NCI-H2171 treated with DMSO at 0.1 percent for 48 hours (cell line): ENCODE data around the gene GRIFIN.
A peak's percentile ranks its signal among the peaks of the same experiment; 100 is the strongest.

Experiments
- DNase-seq: peaks from one replicate; lab custom pipeline; 2025; lab: John Stamatoyannopoulos, UW

GRIFIN gene

GRCh38 chr7:2476298-2476697 lies at the start of gene GRIFIN:
GRIFIN (minus strand) TSS chr7:2476398; CDS start chr7:2476383, 15 bp downstream.
- DNase-seq, result peak; percentile 36

GRCh38 chr7:2524808-2525657 lies 48.8 kb upstream of the GRIFIN start:
- DNase-seq, result no peak

GRCh38 chr7:2523941-2524807 lies 48.0 kb upstream of the GRIFIN start:
- DNase-seq, result peak; percentile 91

- peak; percentile 73 for DNase-seq
These were observed 47.3 kb upstream of the GRIFIN start for GRCh38 chr7:2523461-2523936.

GRCh38 chr7:2522780-2523433 lies 46.7 kb upstream of the GRIFIN start:
- peak; percentile 68 for DNase-seq

GRCh38 chr7:2521952-2522591 lies 45.9 kb upstream of the GRIFIN start:
- DNase-seq, result no peak

- DNase-seq, result no peak
These were observed 45.1 kb upstream of the GRIFIN start for GRCh38 chr7:2521341-2521745.

GRCh38 chr7:2520761-2521290 lies 44.6 kb upstream of the GRIFIN start:
- no peak for DNase-seq

- peak; percentile 45 for DNase-seq
These were observed 44.0 kb upstream of the GRIFIN start for GRCh38 chr7:2520131-2520760.

GRCh38 chr7:2519119-2519930 lies 43.1 kb upstream of the GRIFIN start, which contains the start of gene LFNG:
LFNG (plus strand) TSS chr7:2519774; CDS start chr7:2519862, 88 bp downstream.
- DNase-seq, result peak; percentile 84

- DNase-seq, result no peak
These were observed 42.5 kb upstream of the GRIFIN start for GRCh38 chr7:2518737-2519118.

GRCh38 chr7:2517678-2518507 lies 41.7 kb upstream of the GRIFIN start:
- peak; percentile 96 for DNase-seq

GRCh38 chr7:2517026-2517425 lies 40.8 kb upstream of the GRIFIN start:
- DNase-seq, result no peak

GRCh38 chr7:2516194-2516555 lies 40.0 kb upstream of the GRIFIN start:
- no peak for DNase-seq

GRCh38 chr7:2515424-2516193 lies 39.4 kb upstream of the GRIFIN start:
- no peak for DNase-seq

- no peak for DNase-seq
These were observed 38.5 kb upstream of the GRIFIN start for GRCh38 chr7:2514473-2515423.

GRCh38 chr7:2513702-2514101 lies 37.5 kb upstream of the GRIFIN start:
- DNase-seq, result no peak
